Natural killer cell (primary cell): Measurements from ENCODE around the gene MT4. TPM values are rescaled to one million over a fixed set of nuclear protein-coding genes. Genes with fewer than 3 reads are reported as not detected.

Experiments
- ATAC-seq, 3 donors: fragments of 150-1000 bp in 2 of 3; fragments of 200-7000 bp in 1 of 3; cut with Tn5 transposase; 1 replicate in 1 of 3; 2 replicates in 2 of 3; pipeline ENCODE4 v1.10.0; 2021; ENCODE audit warnings: mild to moderate bottlenecking in 2 of 3, moderate library complexity in 2 of 3
- DNase-seq, 2 donors: peaks; one replicate each; pipeline versions ENCODE4 v3.0.0 to v3.0.0-alpha.2; 2013 to 2021; ENCODE audit warnings: mixed read lengths in 1 of 2
- H3K27ac ChIP-seq: one replicate; pipeline ENCODE4 v1.5.1; 2013; ENCODE audit warnings: mild to moderate bottlenecking, low read length
- H3K27me3 ChIP-seq: one replicate; pipeline ENCODE4 v1.6.1; 2013; ENCODE audit warnings: low read length; ENCODE audit not compliant: control insufficient read depth, insufficient read depth
- H3K36me3 ChIP-seq: one replicate; pipeline ENCODE4 v1.6.1; 2013; ENCODE audit warnings: low read length; ENCODE audit not compliant: control insufficient read depth, insufficient read depth
- H3K4me1 ChIP-seq: one replicate; pipeline ENCODE4 v1.6.1; 2013; ENCODE audit warnings: low read length; ENCODE audit not compliant: control insufficient read depth, insufficient read depth
- H3K4me3 ChIP-seq: one replicate; pipeline ENCODE4 v1.5.1; 2013; ENCODE audit warnings: low read length
- H3K9me3 ChIP-seq: one replicate; pipeline ENCODE4 v1.6.1; 2013; ENCODE audit warnings: low read length; ENCODE audit not compliant: control insufficient read depth, insufficient read depth
- H3K27ac Mint-ChIP-seq, 2 donors: one replicate each; pipeline ENCODE4 v1.8.0; 2022; ENCODE audit warnings: mild to moderate bottlenecking in 2 of 2, mixed read lengths in 2 of 2, moderate library complexity in 1 of 2
- H3K27me3 Mint-ChIP-seq, 2 donors: one replicate each; pipeline ENCODE4 v1.8.0; 2022; ENCODE audit warnings: low read depth in 2 of 2, mixed read lengths in 2 of 2
- H3K36me3 Mint-ChIP-seq: one replicate; pipeline ENCODE4 v1.8.0; 2022; ENCODE audit warnings: mixed read lengths
- H3K4me1 Mint-ChIP-seq, 2 donors: one replicate each; pipeline ENCODE4 v1.8.0; 2022; ENCODE audit warnings: mixed read lengths in 2 of 2
- H3K4me3 Mint-ChIP-seq: one replicate; pipeline ENCODE4 v1.8.0; 2022; ENCODE audit warnings: mild to moderate bottlenecking, moderate library complexity, mixed read lengths
- H3K9me3 Mint-ChIP-seq, 2 donors: one replicate each; pipeline ENCODE4 v1.8.0; 2022; ENCODE audit warnings: mixed read lengths in 2 of 2
- CTCF ChIP-seq: fragments of 200-600 bp; IDR thresholded peaks from one replicate; pipeline ENCODE4 v1.8.0; 2022; ENCODE audit warnings: antibody characterized with exemption
- WGBS: methylation state at CpG from one replicate; pipeline ENCODE4 v1.1.7; 2013; ENCODE audit warnings: missing lambda C conversion rate; ENCODE audit not compliant: insufficient coverage; 5-methylcytosine and 5-hydroxymethylcytosine counted together
- intact Hi-C: fragments of 100-400 bp; cut with micrococcal nuclease; formaldehyde crosslinking; loops from one replicate; pipeline ENCODE4 v1.14.2; 2022
- total RNA-seq, 4 donors: library from RNA; stranded (reverse); fragments of 120-200 nt in 1 of 4; gene quantifications; one replicate each; pipeline versions ENCODE4 v1.2.3 to v1.2.4, GENCODE V29; 2013 to 2022

MT4 gene
- total RNA-seq, 3 donors from 2014 or later (not counting 1 experiment from before 2014, with no cell fraction given) = not detected

GRCh38 chr16:56519459-56520250 lies 45.2 kb upstream of the MT4 start, which contains the start of gene BBS2:
TSS of gene BBS2 (minus strand) at chr16:56520024. CDS start at chr16:56519862, 162 bp downstream.
- ATAC-seq = peak; percentile 78 to 88 (median 80)
- intact Hi-C loops = no loop called here

GRCh38 chr16:56520251-56520577 lies 44.7 kb upstream of the MT4 start:
- H3K4me3 Mint-ChIP-seq = peak overlapping the region; percentile 83
- no peaks in the 10 kb centered on the region for H3K36me3 Mint-ChIP-seq
- 39% methylated on average over 4 of the region's 4 CpGs for WGBS
- ATAC-seq = no peak
- no peaks in the 10 kb centered on the region for H3K9me3 Mint-ChIP-seq
- H3K36me3 ChIP-seq = no peaks in the 10 kb centered on the region
- H3K4me1 Mint-ChIP-seq = peaks cover 14 to 19% of the 10 kb centered on the region in 2 donors
- no peaks in the 10 kb centered on the region for H3K9me3 ChIP-seq
- H3K4me3 ChIP-seq = peak overlapping the region; percentile 92
- H3K27me3 ChIP-seq = no peaks in the 10 kb centered on the region
- DNase-seq = no peak
- H3K27ac ChIP-seq = peak overlapping the region; percentile 48
- TF ChIP-seq CTCF = no peak
- no peaks in the 10 kb centered on the region for H3K27me3 Mint-ChIP-seq
- peaks cover 15% of the 10 kb centered on the region for H3K4me1 ChIP-seq
- H3K27ac Mint-ChIP-seq = peak overlapping the region; percentile 66 to 79
- intact Hi-C loops = no loop called here

More at GRCh38 chr16:56519459-56520250, 45.2 kb upstream of the MT4 start, which contains the start of gene BBS2:
- TF ChIP-seq CTCF = no peak
- Mint-ChIP-seq H3K4me3 (peak within 1 kb of the TSS; percentile 83), H3K27me3 (no peaks in the 10 kb centered on the region), H3K4me1 (peaks cover 14 to 19% of the 10 kb centered on the region in 2 donors), H3K9me3 (no peaks in the 10 kb centered on the region), H3K36me3 (no peaks in the 10 kb centered on the region), H3K27ac (peak within 1 kb of the TSS; percentile 66 to 79)
- H3K36me3 ChIP-seq = no peaks in the 10 kb centered on the region
- DNase-seq = peak; percentile 85 to 96
- peak within 1 kb of the TSS; percentile 92 for H3K4me3 ChIP-seq
- H3K4me1 ChIP-seq = peaks cover 15% of the 10 kb centered on the region
- H3K27ac ChIP-seq = peak within 1 kb of the TSS; percentile 61
- WGBS = under 1% methylated on average over 65 of the region's 65 CpGs
- H3K27me3 ChIP-seq = no peaks in the 10 kb centered on the region
- no peaks in the 10 kb centered on the region for H3K9me3 ChIP-seq

GRCh38 chr16:56525236-56525635 lies 39.6 kb upstream of the MT4 start:
- 84% methylated on average over 7 of the region's 9 CpGs for WGBS
- no peak for ATAC-seq
- H3K4me1 ChIP-seq = peaks cover 6% of the 10 kb centered on the region

More at GRCh38 chr16:56525236-56525635, 39.6 kb upstream of the MT4 start:
- no peak for TF ChIP-seq CTCF
- H3K4me3 Mint-ChIP-seq = no peak overlapping the region
- peaks cover 22 to 25% of the 10 kb centered on the region in 2 donors for H3K27me3 Mint-ChIP-seq
- Histone ChIP-seq H3K9me3 (no peaks in the 10 kb centered on the region), H3K36me3 (no peaks in the 10 kb centered on the region), H3K27ac (no peak overlapping the region), H3K4me3 (no peak overlapping the region), H3K27me3 (no peaks in the 10 kb centered on the region)
- H3K9me3 Mint-ChIP-seq = no peaks in the 10 kb centered on the region
- no peak for DNase-seq
- no peaks in the 10 kb centered on the region for H3K36me3 Mint-ChIP-seq
- intact Hi-C loops = no loop called here
- H3K27ac Mint-ChIP-seq = no peak overlapping the region
- H3K4me1 Mint-ChIP-seq = peaks cover 6% of the 10 kb centered on the region in 2 donors
